Sciatic nerve (tissue), 2 donors: Measurements from ENCODE around the gene CNDP2. TPM values are rescaled to one million over a fixed set of nuclear protein-coding genes. Genes with fewer than 3 reads are reported as not detected.
"Not testable (repeated sequence)": the region's sequence is repeated elsewhere in the genome, so short reads cannot be mapped to it uniquely, and the experiment has no call there.

Experiments
- ATAC-seq: fragments of 200-7000 bp; cut with Tn5 transposase; one replicate; pipeline ENCODE4 v1.9.1; 2020; ENCODE audit warnings: mild to moderate bottlenecking, moderate library complexity
- DNase-seq: peaks from one replicate; pipeline ENCODE4 v3.0.0-alpha.2; 2020; ENCODE audit warnings: low spot score
- intact Hi-C: fragments of 100-400 bp; cut with DNase I; formaldehyde crosslinking; loops from one replicate; pipeline ENCODE4 v1.14.2; 2022
- total RNA-seq: library from RNA; stranded (reverse); fragmentation: NEBNext Ultra II Directional; extraction: Animal tissue kit (Norgen Biotek cat#: 25700); gene quantifications from one replicate; pipeline ENCODE4 v1.2.1, GENCODE V29; 2021
- donor health status: DM: no; HTN: no; CAD: no.
- donor health status: DM: no; HTN: no; CAD: no.

The CNDP2 gene
- total RNA-seq, 1 donor from 2014 or later, result 162 TPM

DNA sequence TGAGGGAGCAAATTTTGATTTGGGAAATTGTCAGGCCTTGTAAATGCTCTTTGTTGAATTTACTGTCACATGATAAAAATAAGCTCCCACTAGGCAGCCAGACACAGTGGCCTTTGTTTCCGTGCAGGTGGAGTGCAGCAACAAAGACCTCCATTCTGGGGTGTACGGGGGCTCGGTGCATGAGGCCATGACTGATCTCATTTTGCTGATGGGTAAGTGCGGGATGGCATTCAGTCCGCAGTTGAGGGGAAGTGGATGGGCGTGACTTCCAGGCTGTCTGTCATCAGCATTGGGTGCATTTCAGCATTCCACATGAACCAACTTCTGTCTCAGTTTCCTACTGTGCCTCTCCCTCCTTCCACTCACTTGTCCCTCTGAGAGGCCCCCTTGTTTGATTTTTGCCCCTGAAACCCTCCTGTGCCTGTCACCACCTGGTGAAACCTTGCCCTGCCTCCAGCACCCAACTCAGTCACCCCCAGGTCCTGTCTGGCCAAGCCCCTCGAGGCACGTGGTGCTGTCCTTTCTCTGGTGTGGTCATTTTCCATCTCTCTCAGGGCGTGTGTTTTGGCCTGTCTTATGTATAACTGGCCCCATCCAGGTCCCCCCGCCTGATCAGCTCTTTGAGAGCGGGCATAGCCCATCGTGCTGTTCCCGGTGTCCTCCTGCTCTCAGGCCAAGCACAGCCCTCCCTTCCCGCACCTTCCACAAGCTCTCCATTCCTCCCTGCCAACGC, 16.3 kb downstream of the CNDP2 start:
- intact Hi-C loops, result no loop called here
- DNase-seq, result no peak
- peak; percentile 67 for ATAC-seq

- intact Hi-C loops, result no loop called here
Measured at GRCh38 chr18:74513149-74513882, 17.2 kb downstream of the CNDP2 start.

GRCh38 chr18:74513883-74514205, 17.7 kb downstream of the CNDP2 start:
- DNase-seq, result no peak
- no peak for ATAC-seq
- intact Hi-C loops, result no loop called here

More at GRCh38 chr18:74513149-74513882, 17.2 kb downstream of the CNDP2 start:
- ATAC-seq, result no peak
- no peak for DNase-seq

DNA sequence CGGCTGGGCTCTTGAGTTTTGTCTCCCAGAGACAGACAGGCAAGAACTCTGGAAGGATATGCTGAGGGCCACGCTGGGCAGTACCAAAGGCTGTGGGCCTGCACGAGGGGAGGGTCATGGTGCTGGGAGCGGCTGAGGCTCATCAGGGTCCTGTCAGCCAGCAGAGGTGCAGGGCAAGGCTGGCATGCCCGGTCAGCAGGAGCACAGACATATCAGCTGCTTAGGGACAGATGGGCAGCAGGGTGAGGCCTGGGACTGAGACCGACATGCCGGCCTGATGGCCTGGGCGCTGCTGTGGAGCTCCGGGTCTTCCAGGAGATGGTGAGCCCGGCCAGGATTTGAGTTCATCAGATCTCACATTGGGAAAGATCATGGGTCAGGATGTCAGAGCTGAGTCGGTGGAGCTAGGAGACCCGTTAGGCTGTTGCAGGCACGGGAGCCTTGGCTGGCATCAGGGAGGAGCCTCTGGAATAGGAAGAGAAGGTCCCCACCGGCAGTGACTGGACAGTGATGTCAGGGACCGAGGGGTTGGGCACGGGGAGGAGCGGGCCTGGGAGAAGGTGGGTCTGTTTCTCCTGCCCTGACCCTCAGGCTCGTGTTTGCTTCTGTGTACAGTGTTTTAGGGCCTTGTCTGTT, 18.8 kb downstream of the CNDP2 start:
- DNase-seq, result no peak

DNA sequence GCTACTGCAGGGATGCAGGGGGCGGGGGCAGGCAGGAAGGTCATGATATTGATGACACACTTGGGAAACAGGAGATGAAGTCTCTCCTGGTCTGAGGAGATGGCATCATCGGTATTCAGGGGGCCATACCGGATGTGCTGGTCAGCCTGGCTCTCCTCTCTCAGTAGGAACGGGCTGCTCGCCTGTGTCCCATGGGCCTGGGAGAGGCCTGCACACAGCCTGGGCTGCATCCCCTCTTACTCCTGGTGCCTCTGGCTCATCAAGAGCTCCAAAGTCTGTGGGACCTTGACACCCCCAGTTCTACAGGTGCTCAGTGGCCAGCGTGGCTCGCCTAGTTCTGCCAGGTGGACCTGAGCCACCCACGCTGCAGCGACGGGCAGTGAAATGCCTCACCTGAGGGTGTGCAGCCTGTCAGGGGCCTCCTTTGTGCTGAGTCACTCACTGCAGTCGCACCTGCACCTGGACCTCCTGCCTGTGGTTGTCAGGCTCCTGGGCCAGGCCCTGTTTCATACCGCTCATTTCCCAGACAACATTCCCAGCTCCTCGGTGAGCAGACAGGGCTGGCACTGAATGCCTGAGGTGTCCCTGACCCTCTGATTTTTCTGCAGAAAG, 19.6 kb downstream of the CNDP2 start:
- intact Hi-C loops, result no loop called here
- DNase-seq (no peak), ATAC-seq (no peak)

More for the DNA sequence above, 18.8 kb downstream of the CNDP2 start:
- intact Hi-C loops, result no loop called here
- no peak for ATAC-seq

DNA sequence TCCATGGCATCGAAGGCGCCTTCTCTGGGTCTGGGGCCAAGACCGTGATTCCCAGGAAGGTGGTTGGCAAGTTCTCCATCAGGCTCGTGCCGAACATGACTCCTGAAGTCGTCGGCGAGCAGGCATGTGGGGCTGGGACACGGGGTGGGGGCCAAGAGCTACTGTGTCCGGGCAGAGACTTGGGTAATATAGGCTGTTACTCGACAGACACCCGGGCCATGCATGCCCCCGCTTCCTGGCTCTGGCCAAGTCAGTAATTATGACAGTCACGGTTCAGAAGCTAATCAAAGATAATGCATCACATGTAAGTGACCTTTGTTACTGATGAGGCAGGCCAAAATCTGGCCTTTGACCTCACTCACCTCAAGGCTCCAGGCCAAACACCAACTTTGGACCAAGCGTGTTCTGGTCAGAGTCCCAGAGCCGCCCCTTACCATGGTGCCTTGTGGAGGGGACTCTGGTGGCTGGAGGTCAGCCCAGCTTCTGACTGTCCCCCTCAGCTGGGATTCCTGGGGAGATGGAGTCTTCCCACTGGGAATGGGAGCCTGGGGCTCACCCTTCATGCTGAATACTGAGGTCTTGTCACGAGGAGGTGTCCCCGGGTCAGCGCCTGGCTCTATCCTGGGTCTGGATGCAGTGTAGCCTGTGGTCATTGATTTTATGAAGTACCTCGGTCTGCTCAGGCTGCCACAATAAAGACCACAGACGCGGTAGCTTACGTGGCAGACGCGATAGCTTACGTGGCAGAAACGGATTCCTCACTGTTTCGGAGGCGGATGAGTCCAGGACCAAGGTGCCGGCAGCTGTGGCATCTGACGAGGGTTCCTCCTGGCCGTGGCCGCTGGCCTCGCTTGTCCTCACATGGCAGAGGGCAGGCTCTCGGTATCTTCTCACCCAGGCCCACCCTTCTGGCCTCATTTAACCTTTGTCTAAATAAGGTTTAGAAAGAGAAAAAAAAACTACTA, 20.4 kb downstream of the CNDP2 start:
- no peak for ATAC-seq
- intact Hi-C loops, result no loop called here
- no peak for DNase-seq

DNA sequence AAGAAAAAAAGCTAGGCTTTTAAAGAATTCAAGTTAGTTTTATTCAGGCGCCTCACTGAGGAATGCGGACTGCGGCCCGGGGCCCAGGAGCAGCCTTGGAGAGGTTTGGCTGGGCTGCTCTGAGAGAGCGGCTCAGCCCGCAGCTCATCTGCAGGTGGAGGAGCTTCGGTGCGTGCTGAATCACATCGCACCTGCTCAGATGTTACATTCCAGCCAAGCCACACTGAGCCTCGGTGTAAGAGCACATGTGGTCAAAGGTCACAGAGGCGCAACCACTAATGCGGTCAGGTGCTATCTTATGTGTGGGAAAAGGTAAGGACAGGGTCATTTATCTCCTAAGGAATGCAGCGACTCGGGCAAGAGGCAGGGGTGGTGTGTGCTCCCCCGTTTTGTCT, 21.1 kb downstream of the CNDP2 start:
- ATAC-seq (no peak), DNase-seq (no peak)
- intact Hi-C loops, result no loop called here

DNA sequence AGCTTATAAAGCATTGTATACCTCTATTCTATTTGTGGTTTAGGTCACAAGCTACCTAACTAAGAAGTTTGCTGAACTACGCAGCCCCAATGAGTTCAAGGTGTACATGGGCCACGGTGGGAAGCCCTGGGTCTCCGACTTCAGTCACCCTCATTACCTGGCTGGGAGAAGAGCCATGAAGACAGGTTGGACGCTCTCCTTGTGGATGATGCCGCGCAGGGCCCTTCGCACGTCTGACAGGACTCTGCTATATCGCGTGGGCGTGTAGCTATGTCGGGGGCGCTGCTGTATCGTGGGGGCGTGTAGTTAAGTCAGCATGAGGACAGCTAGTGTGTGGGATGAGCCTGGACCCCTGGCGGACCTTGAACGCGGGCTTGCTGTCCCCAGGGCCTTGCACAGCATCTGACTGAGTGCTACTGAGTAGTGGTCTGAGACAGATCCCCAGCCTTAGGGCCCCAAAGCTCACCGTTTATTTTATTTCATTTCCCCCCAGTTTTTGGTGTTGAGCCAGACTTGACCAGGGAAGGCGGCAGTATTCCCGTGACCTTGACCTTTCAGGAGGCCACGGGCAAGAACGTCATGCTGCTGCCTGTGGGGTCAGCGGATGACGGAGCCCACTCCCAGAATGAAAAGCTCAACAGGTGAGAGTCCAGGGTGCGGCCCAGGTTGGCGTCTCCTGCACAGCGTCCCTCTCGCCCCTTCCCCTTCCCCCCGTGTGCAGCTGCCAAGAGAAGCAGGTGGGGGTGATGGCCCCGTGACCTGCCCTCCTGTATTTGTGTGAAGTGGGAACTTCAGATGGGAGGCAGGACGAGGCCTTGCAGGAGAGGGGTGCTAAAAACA, 22.5 kb downstream of the CNDP2 start:
- intact Hi-C loops, result no loop called here
- DNase-seq (no peak), ATAC-seq (no peak)

- intact Hi-C loops, result no loop called here
- DNase-seq (no peak), ATAC-seq (no peak)
Measured at GRCh38 chr18:74519320-74520095, 23.3 kb downstream of the CNDP2 start.

GRCh38 chr18:74520096-74520833, 24.1 kb downstream of the CNDP2 start:
- ATAC-seq, result no peak
- no peak for DNase-seq
- intact Hi-C loops, result no loop called here

DNA sequence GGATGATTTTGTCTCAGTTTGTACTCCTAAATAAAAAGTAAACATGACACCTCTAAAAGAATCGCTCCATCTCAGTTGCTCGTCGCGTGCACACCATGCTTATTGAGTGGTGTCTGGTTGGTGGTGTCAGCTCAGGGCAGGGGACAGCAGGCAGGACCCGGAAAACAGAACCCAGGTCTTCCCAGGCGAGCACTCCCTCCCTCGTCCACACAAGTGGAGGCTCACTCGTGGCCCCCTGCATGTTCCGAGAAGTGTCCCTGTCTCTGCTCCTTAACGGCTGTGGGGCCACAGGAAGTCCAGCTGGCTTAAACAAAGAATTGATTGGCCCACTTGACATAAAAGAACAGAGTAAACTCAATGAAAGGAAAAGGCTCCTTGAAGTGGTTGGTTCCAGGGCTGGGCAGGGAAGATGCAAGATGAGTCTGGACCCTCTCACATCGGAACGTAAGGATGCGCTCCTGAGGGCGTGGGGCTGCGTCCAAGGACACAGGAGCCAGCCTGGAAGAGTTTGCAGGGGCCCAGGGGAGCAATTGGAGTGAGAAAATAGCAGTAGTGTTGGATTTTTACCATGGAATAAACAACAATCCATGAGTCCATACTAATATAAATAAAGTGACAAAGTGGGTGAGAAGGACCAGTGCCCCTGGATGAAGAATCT, 25.0 kb downstream of the CNDP2 start:
- ATAC-seq (no peak), DNase-seq (no peak)
- intact Hi-C loops, result no loop called here

GRCh38 chr18:74522635-74523548, 26.7 kb downstream of the CNDP2 start:
- intact Hi-C loops, result no loop called here
- DNase-seq (no peak), ATAC-seq (peak; percentile 84)

GRCh38 chr18:74524097-74524496, 27.9 kb downstream of the CNDP2 start:
- DNase-seq, result no peak
- ATAC-seq, result no peak
- intact Hi-C loops, result no loop called here

GRCh38 chr18:74524915-74525314, 28.8 kb downstream of the CNDP2 start:
- DNase-seq, result not testable (repeated sequence)

DNA sequence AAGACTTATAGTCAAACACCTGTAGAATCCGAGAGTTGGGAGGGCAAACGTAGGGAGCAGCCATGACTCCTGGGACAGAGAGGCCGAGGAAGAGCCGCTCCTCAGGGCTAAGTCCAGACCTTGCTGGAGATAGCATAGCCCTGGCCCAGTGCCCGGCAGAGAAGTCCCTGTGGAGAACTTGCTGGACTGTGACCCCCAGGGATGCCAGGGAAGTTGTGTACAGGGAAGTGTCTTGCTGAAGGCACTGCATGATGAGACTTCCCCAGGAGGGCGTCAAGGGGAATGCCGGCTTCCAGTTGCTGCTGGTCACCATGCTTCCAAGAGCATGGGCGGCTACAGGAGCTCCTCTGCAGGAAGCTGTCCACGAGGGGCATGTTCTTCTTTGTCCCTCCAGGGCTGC, 29.6 kb downstream of the CNDP2 start:
- ATAC-seq, result no peak
- intact Hi-C loops, result no loop called here
- no peak for DNase-seq

More at GRCh38 chr18:74524915-74525314, 28.8 kb downstream of the CNDP2 start:
- intact Hi-C loops, ATAC-seq: not testable (repeated sequence)
